Hair follicular keratinocyte (primary cell): Measurements from ENCODE around the gene ICOSLG. TPM values are rescaled to one million over a fixed set of nuclear protein-coding genes. Genes with fewer than 3 reads are reported as not detected.

Source experiments
- total RNA-seq: library from RNA; depleted of rRNA; stranded (reverse); fragments of >200 nt; gene quantifications from 2 replicates; pipeline ENCODE4 v1.2.3, GENCODE V29; 2015

Gene ICOSLG, protein sequence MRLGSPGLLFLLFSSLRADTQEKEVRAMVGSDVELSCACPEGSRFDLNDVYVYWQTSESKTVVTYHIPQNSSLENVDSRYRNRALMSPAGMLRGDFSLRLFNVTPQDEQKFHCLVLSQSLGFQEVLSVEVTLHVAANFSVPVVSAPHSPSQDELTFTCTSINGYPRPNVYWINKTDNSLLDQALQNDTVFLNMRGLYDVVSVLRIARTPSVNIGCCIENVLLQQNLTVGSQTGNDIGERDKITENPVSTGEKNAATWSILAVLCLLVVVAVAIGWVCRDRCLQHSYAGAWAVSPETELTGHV
- total RNA-seq: 0.57 and 1.0 TPM in 2 replicates

DNA sequence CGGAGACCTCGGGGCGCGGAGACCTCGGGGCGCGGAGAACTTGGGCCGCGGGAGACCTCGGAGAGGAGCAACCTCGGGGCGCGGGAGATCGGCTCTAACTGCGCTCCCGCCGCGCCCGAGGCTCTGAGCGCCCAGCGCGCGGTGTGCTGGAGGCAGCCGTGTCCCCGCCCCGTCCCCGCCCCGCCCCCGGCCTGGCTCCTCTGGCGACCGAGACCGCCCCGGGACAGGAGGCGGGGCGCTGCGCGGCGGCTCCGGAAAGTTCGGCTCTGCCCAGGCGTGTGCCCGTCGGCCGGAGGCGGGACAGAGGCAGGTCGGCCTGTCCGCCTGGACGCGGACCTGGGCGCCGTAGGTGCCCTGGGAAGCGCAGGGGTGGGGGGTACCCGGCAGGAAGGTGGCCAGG, at the start of gene ICOSLG:
TSS of gene ICOSLG (minus strand) at position 102 of the 400 bp plus-strand sequence. CDS start 126 bp downstream, outside the sequence.

DNA sequence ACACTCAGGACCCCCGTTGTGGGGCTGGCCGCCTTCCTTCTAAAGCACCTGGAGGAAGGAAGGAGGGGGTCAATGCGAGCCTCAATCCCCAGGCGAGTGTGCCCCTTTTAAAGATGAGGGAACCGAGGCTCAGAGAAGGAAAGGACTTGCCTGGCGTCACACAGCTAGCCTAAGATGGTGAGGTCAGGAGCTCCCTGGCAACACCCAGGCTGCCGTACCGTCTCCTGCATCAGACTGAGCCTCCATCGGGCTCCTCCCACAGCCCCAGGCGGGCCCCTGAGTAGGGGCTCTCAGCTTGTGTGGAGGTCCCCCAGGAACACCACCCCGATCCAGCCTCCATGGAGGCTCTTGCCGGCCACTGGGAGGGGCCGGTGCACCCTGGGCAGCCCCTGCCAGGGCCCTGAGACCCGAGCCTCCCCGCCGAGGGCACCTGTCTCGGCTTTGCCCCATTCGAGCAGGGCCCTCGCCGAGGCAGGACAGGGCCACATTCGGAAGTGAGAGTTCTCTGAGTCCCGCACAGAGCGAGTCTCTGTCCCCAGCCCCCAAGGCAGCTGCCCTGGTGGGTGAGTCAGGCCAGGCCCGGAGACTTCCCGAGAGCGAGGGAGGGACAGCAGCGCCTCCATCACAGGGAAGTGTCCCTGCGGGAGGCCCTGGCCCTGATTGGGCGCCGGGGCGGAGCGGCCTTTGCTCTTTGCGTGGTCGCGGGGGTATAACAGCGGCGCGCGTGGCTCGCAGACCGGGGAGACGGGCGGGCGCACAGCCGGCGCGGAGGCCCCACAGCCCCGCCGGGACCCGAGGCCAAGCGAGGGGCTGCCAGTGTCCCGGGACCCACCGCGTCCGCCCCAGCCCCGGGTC, 44.6 kb upstream of the ICOSLG start, which contains the start of gene AIRE:
TSS of gene AIRE (plus strand) at position 739 of the 855 bp plus-strand sequence. CDS start 131 bp downstream, outside the sequence.

DNA sequence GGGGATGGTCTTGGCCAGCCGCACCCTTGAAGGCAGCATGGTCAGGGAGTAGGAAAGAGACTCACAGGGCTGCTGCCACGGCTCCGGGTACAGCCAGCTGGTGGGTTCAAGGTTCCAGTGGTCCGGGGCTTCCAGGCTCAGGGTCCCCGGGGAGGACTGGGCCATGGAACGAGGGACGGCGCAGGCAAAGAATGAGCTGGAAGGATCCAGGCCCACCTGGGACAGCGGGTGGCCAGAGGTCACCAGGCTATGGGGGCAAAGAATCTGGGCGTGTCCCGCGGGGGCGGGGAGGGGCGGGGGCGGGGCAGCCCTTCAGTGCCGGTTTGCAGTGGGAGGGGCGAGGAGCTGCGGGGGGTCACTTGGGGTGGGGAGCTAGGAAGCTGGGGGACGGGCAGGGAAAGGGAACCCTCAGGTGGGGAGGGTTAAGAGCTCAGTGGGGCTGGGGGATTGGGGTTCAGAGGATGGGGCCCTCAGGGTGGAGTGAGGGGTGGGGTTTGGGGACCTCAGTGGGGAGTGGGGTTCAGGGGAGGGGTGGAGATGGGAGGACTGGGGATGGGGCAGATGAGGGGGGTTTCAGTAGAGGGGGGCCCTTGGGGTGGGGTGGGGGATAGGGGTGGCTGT, 21.0 kb upstream of the ICOSLG start, which contains the start of gene DNMT3L:
TSS of gene DNMT3L (minus strand) at position 223 of the 621 bp plus-strand sequence. CDS start 638 bp downstream, outside the sequence.

Other genes with a start within 250 kb of the ICOSLG start
- 12.7 and 13.2 TPM in 2 replicates for gene TRAPPC10, start 228.6 kb downstream of the ICOSLG start, total RNA-seq
- gene PWP2, start 133.5 kb downstream of the ICOSLG start, total RNA-seq: 35.1 and 39.1 TPM in 2 replicates
- gene GATD3, start 107.3 kb downstream of the ICOSLG start, total RNA-seq: 25.0 and 37.2 TPM in 2 replicates
- gene DNMT3L, start 21.0 kb upstream of the ICOSLG start, total RNA-seq: not detected in 2 replicates
- gene AIRE, start 44.9 kb upstream of the ICOSLG start, total RNA-seq: not detected in 2 replicates
- 99.3 and 102 TPM in 2 replicates for gene PFKL, start 59.1 kb upstream of the ICOSLG start, total RNA-seq
- gene CFAP410, start 98.4 kb upstream of the ICOSLG start, total RNA-seq: 11.2 and 15.1 TPM in 2 replicates
- 0.46 TPM in 1 of 2 replicates, not detected in the other for gene TRPM2, start 112.7 kb upstream of the ICOSLG start, total RNA-seq
- gene LRRC3, start 214.6 kb upstream of the ICOSLG start, total RNA-seq: 1.9 and 3.3 TPM in 2 replicates